Lung (tissue), 12 donors: ENCODE results near the gene MMP17. TPM values are rescaled to one million over a fixed set of nuclear protein-coding genes. Genes with fewer than 3 reads are reported as not detected.

ENCODE experiments used
- ATAC-seq: fragments of 200-7000 bp; cut with Tn5 transposase; one replicate; pipeline ENCODE4 v1.9.1; 2020; ENCODE audit warnings: moderate number of reproducible peaks; ENCODE audit not compliant: insufficient read depth, low FRiP score
- DNase-seq, 3 donors: peaks; one replicate each; pipeline ENCODE4 v3.0.0-alpha.2; 2013 to 2017
- H3K27ac ChIP-seq, 2 donors: one replicate each; pipeline ENCODE4 v1.5.1; 2013; ENCODE audit warnings: mild to moderate bottlenecking in 2 of 2, moderate library complexity in 2 of 2, control low read depth in 1 of 2, inconsistent platforms in 1 of 2, low read depth in 1 of 2, low read length in 1 of 2
- H3K27me3 ChIP-seq, 3 donors: one replicate each; pipeline ENCODE4 v1.5.1; 2013; ENCODE audit warnings: low read length in 2 of 3; ENCODE audit not compliant: control insufficient read depth in 3 of 3, insufficient read depth in 3 of 3
- H3K36me3 ChIP-seq, 4 donors: one replicate each; pipeline ENCODE4 v1.5.1; 2013; ENCODE audit warnings: low read length in 4 of 4, mild to moderate bottlenecking in 1 of 4, moderate library complexity in 1 of 4; ENCODE audit not compliant: control insufficient read depth in 4 of 4, insufficient read depth in 4 of 4
- H3K4me1 ChIP-seq, 5 donors: one replicate each; pipeline ENCODE4 v1.5.1; 2013; ENCODE audit warnings: low read length in 5 of 5, mild to moderate bottlenecking in 2 of 5, moderate library complexity in 1 of 5; ENCODE audit not compliant: control insufficient read depth in 5 of 5, insufficient read depth in 5 of 5
- H3K4me3 ChIP-seq: one replicate; pipeline ENCODE4 v1.5.1; 2013; ENCODE audit warnings: mild to moderate bottlenecking, control low read depth, moderate library complexity
- H3K9ac ChIP-seq, 2 donors: one replicate each; pipeline ENCODE4 v1.5.1; 2013; ENCODE audit warnings: low read length in 2 of 2, control low read depth in 1 of 2; ENCODE audit not compliant: insufficient read depth in 1 of 2
- H3K9me3 ChIP-seq, 4 donors: one replicate each; pipeline ENCODE4 v1.5.1; 2013; ENCODE audit warnings: low read length in 3 of 4, mild to moderate bottlenecking in 1 of 4, moderate library complexity in 1 of 4; ENCODE audit not compliant: control insufficient read depth in 4 of 4, insufficient read depth in 3 of 4
- WGBS, 2 donors: extraction: QIAGEN DNeasy Blood & Tissue Kit; methylation state at CpG; one replicate each; pipeline ENCODE4 v1.1.7; 2013; 5-methylcytosine and 5-hydroxymethylcytosine counted together
- polyA plus RNA-seq, 2 donors: library from polyadenylated mRNA; stranded (reverse); fragments of 200-250 nt; gene quantifications; one replicate each; pipeline ENCODE4 v1.2.1, GENCODE V29; 2013
- total RNA-seq, 2 donors: library from RNA; depleted of rRNA in 1 of 2; stranded (reverse); fragments of >200 nt in 1 of 2; gene quantifications; one replicate each; pipeline ENCODE4 v1.2.1, GENCODE V29; 2014 to 2021
- TF ChIP-seq, protein P1 (sequence below): IDR thresholded peaks from 2 replicates; pipeline ENCODE4 v1.5.1; 2012; ENCODE audit warnings: mild to moderate bottlenecking; ENCODE audit errors: control extremely low read depth, extremely low read depth
- donor health status: control.
- donor health status: control.
- donor health status: Bipolar disorder and iron deficiency.
- donor health status: healthy.
- donor health status: DM: yes; HTN: yes; CAD: no.

The MMP17 gene
- total and polyA plus RNA-seq, 4 donors, result 1.7 to 5.6 (median 3.9) TPM

DNA sequence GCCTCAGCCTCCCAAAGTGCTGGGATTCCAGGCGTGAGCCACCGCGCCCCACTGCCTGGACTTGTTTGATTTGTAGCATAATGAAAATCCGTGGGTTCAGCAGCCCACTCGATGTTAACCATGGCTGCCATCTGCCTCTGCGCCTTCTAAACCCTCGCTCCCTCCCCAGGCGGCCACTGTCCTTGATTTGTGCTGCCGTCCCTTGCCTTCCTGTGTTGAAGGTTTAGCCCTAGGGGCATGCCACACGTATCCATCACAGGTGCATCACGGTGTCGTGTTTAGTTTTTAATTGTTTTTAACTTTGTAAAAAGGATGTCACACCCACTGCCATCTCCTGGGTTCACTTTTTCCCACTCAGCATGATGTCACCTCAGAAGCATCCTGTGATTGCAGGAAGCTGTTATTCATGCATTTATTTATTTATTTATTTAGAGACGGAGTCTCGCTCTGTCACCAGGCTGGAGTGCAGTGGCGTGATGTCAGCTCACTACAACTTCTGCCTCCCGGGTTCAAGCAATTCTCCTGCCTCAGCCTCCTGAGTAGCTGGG is 41.8 kb downstream of the MMP17 start:
- ATAC-seq, result no peak
- Histone ChIP-seq H3K4me3 (no peak overlapping the region), H3K27me3 (no peaks in the 10 kb centered on the region), H3K9me3 (peaks cover 0 to 4% (median 0%) of the 10 kb centered on the region in 4 donors), H3K36me3 (no peaks in the 10 kb centered on the region), H3K27ac (no peak overlapping the region), H3K4me1 (no peaks in the 10 kb centered on the region), H3K9ac (no peak overlapping the region)
- WGBS, 2 donors, result 63 to 80% methylated on average over 16 of the region's 16 CpGs
- peak in 1 of 3 donors; percentile 25 for DNase-seq
- TF ChIP-seq, protein P1, sequence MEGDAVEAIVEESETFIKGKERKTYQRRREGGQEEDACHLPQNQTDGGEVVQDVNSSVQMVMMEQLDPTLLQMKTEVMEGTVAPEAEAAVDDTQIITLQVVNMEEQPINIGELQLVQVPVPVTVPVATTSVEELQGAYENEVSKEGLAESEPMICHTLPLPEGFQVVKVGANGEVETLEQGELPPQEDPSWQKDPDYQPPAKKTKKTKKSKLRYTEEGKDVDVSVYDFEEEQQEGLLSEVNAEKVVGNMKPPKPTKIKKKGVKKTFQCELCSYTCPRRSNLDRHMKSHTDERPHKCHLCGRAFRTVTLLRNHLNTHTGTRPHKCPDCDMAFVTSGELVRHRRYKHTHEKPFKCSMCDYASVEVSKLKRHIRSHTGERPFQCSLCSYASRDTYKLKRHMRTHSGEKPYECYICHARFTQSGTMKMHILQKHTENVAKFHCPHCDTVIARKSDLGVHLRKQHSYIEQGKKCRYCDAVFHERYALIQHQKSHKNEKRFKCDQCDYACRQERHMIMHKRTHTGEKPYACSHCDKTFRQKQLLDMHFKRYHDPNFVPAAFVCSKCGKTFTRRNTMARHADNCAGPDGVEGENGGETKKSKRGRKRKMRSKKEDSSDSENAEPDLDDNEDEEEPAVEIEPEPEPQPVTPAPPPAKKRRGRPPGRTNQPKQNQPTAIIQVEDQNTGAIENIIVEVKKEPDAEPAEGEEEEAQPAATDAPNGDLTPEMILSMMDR, result no peak

DNA sequence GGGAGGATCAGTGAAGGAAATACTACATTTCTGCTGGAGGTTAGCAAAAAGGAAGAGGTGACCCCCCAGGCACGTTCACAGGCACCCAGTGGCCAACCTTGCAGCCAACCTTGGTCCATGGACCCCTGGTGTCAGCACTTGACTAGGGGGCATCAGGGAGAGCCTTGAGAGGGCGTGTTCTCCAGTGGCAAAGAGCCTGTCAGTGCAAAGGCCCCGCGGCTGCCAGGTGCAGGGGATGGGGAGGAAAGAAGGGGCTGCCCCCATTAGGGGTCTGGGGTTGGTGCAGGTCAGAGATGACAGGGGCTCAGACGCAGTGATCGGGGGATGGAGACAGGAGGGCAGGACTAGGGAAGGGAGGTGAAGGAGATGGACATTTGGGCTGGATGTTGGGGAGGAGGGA is 43.5 kb downstream of the MMP17 start:
- no peak overlapping the region for H3K4me3 ChIP-seq
- H3K9me3 ChIP-seq, result peaks cover 0 to 4% (median 0%) of the 10 kb centered on the region in 4 donors
- H3K27ac ChIP-seq, result no peak overlapping the region
- ATAC-seq (no peak), DNase-seq (no peak)
- no peaks in the 10 kb centered on the region for H3K36me3 ChIP-seq
- TF ChIP-seq, protein P1, result no peak
- no peaks in the 10 kb centered on the region for H3K4me1 ChIP-seq
- no peak overlapping the region for H3K9ac ChIP-seq
- WGBS, 2 donors, result 96% methylated on average over 6 of the region's 6 CpGs
- H3K27me3 ChIP-seq, result no peaks in the 10 kb centered on the region

DNA sequence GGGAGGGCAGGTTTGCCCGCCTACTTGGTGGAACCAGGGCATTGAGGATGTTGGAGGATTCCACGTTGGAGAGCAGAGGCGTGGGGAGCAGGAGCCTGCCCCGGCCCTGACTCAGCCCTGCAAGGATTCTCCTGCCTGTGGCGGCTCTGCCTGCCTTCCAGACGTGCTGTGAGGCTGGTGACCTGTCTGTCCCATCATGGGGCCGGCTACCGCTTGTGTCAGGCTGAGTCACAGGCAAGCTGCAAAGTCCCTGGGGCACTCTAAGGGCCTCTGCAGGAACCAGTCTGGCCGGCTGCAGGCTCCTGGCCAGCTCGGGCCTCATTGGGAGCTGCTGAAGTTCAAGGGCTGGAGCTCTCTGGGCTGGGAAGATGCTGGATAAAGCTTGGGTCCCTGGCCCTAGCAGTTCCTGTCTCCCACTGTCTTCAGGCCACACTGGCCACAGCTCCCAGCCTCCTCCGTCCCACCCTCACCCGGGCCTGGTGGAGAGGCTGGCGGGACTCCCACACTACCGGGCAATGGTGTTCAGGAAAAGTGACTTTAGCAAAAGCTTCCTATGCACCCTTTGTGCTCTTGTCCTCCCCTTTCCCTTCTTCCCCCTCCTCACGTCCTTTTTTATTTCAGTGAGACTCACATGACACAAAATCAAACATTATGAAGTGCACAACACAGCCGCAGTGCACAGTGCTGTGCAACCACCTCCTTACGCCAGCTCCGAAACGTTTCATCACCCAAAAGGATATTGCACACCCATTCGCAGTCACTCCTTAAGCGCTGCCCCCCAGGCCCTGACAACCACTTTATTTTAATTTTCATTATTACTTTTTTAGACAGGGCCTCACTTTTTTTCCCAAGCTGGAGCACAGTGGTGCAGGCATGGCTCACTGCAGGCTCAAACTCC is 44.2 kb downstream of the MMP17 start:
- no peak overlapping the region for H3K27ac ChIP-seq
- H3K4me3 ChIP-seq, result no peak overlapping the region
- no peaks in the 10 kb centered on the region for H3K27me3 ChIP-seq
- ATAC-seq (no peak), DNase-seq (peak in 2 of 3 donors; percentile 25 to 33)
- no peak overlapping the region for H3K9ac ChIP-seq
- H3K4me1 ChIP-seq, result no peaks in the 10 kb centered on the region
- WGBS, 2 donors, result 37 to 55% methylated on average over 21 of the region's 21 CpGs
- TF ChIP-seq, protein P1, result no peak
- no peaks in the 10 kb centered on the region for H3K36me3 ChIP-seq
- H3K9me3 ChIP-seq, result peaks cover 0 to 4% (median 0%) of the 10 kb centered on the region in 4 donors
